M059J (cell line): ENCODE results near the gene TERT. TPM values are rescaled to one million over a fixed set of nuclear protein-coding genes. Genes with fewer than 3 reads are reported as not detected.

Source experiments
- DNase-seq: peaks from one replicate; pipeline ENCODE4 v3.0.0-alpha.2; 2012; ENCODE audit warnings: low read depth
- total RNA-seq: library from RNA; depleted of rRNA; stranded (reverse); fragments of >200 nt; shearing (Covaris generic); gene quantifications from 2 replicates; pipeline ENCODE4 v1.2.3, GENCODE V29; 2014

TERT gene
- total RNA-seq, 1 experiment from 2014 or later, result 0.62 TPM

- no peak for DNase-seq
Measured at GRCh38 chr5:1259806-1260480, 34.9 kb downstream of the TERT start.

DNA sequence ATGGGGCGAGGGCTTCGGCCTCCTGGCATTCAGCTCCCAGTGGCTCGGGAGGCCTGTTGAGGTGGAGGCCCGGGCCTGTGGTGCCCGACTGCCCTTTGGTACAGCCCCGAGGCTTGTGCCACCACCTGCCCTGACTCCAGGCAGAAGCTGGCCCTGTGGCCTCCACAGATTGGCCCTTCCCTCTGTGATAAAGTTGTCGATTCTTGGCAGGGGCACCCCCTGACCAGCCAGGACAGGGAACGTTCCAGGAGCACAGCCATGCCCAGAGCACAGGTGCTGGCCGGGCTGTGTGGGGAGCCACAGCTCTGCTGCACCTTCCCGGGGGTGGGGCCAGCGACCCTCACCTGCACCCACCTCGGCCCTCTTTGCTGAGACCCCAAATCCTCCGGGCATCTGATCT lies 37.0 kb downstream of the TERT start:
- DNase-seq, result no peak

DNA sequence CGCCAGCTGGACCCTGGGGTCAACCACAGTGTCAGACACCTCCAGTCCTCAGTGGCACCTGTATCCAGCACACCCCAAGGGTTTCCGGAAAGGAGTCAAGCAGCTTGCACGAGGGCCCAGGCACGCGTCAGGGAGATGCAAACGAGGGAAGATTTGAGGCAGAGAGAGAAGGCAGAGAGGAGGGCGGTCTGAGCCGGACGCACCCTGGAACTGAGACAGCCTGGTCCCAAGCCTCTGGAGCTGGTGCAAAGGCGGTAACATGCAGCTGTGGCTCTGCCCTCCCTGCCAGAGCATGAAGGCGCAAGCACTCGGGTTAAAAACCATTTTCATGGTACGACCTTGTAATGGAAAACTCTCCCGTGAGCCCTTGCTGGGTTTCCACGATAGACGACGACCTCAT lies 37.5 kb downstream of the TERT start:
- no peak for DNase-seq

- no peak for DNase-seq
Measured at GRCh38 chr5:1256776-1257175, 38.1 kb downstream of the TERT start.

DNA sequence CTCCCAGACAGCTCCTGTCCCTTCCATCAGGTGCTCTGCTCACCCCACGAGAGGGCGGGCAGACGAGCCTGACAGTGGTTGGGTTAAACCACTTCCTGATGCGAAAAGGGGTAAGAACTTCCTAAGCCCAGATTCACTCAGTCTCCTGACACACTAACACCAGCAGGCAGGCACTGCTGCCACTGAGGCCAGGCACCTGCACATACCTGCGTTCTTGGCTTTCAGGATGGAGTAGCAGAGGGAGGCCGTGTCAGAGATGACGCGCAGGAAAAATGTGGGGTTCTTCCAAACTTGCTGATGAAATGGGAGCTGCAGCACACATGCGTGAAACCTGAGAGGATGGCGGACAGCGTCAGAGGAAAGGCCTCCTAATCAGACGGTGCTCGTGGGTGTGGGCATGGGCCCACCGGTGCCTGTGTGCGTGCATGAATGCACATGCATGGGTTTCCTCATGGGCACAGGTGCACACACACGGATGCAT lies 39.7 kb downstream of the TERT start:
- DNase-seq, result no peak

GRCh38 chr5:1254196-1254595 lies 40.7 kb downstream of the TERT start:
- DNase-seq, result no peak

DNA sequence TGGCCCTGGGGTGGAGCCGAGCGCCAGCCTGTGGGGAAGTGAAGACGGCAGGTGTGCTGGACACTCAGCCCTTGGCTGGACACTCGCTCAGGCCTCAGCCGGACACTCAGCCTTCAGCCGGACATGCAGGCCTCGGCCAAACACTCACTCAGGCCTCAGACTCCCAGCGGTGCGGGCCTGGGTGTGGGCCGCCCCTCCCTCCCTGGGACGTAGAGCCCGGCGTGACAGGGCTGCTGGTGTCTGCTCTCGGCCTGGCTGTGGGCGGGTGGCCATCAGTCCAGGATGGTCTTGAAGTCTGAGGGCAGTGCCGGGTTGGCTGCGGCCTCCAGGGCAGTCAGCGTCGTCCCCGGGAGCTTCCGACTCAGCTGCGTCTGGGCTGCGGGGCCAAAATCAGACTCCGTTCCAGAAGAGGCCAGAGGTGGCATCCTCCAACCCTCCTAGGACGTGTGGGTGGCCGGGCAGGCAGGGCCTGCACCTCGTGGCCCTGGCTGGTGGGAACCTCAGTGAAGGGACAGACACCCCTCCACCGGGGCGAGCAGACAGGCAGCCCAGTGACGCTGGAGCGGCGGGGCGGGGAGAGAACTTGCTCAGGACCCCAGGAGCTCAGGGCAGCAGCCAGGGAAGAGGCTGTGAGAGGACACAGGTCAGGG lies 41.3 kb downstream of the TERT start:
- DNase-seq, result no peak

DNA sequence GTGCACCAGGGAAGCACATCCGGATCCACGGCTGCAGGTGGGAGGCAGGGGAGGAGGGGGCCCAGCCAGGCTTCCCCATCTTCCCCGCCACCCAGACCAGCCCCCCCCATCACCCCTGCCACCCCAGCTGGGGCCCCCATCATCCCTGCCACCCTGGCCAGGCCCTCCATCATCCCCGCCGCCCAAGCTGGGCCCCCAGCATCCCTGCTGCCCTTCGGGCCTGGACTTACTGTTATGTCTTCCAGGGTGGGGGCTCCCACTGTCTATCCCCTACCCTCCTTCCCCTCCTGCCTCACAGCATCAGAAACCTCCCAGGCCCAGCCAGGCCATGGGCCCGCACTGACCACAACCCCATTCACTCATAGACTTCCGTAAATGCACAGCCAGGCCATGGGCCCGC lies 42.2 kb downstream of the TERT start:
- DNase-seq, result no peak

- DNase-seq, result no peak
Measured at GRCh38 chr5:1251678-1252580, 42.9 kb downstream of the TERT start.

DNA sequence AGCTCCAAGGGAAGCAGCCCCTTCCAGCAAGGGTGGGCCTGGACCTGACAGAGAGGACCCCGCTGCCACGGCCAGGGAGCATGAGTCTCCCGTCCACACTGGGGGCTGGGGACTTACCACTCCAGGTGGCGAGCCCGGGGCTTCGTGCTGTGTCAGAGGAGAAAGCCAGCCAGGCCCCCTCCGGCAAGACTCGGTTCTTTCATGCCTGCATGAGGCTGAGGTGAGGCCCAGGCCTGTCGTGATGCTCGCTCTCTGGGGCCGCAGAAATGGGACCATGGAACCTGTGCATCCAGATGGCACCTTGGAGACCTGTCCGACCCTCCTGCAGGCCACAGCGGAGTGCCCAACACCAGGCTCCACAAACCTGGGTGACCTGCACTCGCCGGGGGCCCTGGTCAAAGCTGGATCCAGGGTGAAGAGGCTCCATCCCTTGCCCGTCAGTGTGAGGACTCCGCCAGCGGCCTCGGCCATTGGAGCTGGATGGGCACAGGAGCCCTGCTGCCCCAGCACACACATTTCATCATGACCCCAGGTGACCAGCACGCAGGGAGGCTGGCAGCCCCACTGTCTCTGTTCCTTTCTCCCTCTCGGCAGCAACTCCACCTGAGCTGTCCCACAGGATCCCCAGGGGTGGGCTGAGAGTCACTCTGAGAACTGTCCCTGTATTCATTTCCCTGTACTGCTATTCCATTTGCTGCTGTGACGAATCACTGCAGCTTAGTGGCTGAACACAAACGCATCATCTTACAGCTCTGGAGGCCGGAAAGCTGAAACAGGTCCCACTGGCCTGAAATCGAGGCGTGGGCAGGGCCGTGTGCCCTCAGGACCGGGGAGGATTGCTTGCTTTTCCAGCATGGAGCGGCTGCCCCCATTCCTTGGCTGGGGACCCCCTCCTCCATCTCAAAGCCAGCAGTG lies 45.2 kb downstream of the TERT start:
- no peak for DNase-seq

GRCh38 chr5:1247811-1248210 lies 47.1 kb downstream of the TERT start:
- no peak for DNase-seq

- peak; percentile 34 for DNase-seq
Measured at GRCh38 chr5:1246711-1247431, 48.0 kb downstream of the TERT start.

- DNase-seq, result no peak
Measured at GRCh38 chr5:1245905-1246576, 48.8 kb downstream of the TERT start.

GRCh38 chr5:1244976-1245375 lies 49.9 kb downstream of the TERT start:
- peak; percentile 27 for DNase-seq

DNA sequence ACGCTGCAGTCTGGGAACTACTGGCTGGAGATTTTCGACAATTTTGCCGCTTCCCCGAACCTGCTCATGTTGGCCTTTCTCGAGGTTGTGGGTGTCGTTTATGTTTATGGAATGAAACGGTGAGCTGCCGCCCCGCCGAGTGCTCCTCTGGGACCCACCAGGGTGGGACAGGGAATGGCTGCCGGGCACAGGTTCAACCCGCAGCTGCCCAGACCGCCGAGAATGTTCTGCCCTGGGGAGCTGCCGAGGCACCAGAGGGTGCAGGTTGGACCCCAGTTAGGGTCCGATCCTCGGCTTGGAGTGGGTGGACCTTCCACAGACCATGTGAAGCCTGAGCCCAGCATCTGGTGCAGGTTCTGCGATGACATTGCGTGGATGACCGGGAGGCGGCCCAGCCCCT lies 50.6 kb downstream of the TERT start:
- no peak for DNase-seq

GRCh38 chr5:1243487-1244130 lies 51.3 kb downstream of the TERT start:
- no peak for DNase-seq

DNA sequence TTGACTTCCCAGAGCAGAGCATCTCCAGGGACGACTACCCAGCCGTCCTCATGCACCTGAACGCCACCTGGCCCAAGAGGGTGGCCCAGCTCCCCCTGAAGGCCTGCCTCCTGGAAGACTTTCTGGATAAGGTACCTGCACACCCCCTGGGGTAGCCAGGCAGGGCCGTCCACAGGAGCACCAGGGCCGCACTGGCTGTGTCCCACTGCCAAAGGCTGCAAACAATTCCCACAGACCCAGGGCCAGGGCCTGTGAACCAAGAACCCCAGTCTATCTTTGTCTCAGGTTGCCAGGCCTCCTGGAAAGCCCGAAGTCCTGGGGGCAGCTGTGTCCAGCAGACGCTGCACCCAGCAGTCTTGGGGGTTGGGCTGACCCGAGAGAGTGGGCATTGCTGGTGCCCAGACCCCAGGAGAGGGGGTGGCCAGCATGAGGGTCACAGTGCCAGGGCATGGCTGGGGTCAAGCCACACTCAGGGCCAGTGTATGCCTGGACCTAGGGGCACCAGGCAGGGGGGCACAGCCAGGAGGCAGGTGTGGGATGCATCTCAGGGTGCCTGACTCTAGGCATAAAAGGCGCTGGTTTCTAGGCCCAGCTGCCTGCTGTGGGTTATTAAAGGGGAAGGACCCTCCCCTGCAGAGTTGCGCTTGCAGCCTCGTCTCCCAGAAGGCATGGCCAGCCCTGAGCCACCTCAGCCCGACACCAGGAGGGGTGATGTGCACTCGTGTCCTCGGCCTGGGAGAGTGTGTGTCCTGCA lies 52.0 kb downstream of the TERT start:
- DNase-seq, result no peak

DNA sequence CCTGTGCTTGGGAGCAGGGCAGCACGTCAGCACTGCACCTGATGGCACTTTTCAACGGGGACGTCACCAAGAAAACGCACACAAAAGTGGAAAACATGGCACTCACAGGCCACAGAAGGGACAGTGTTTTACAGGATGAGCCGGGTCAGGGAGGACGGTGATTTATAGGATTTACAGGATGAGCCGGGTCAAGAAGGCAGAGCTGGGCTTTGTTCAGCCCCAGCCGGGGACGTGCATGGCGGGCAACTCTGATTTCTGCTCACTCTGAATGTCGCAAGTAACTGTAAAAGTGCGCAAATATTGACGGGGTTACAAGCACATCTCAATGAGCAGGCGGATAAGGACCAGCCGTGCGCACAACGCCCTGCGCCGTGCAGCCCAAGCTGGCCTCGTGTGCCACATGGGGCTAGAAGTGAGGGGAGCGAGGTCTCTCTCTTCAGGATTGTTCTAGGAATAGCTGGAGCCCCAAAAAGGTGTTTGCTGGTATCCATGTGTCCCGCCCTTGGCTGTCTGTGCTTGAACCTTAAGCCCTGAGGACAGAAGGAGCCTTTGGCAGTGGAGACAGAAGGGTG lies 53.3 kb downstream of the TERT start:
- no peak for DNase-seq
